Gastrocnemius medialis (tissue), 4 donors: ENCODE data around the gene UMAD1. TPM values are rescaled to one million over a fixed set of nuclear protein-coding genes. Genes with fewer than 3 reads are reported as not detected.

Experiments used
- ATAC-seq, 2 donors: fragments of 150-250 bp; one replicate each; pipeline ENCODE4 v1.9.1; 2016
- DNase-seq, 2 donors: peaks; one replicate each; pipeline ENCODE4 v3.0.0-alpha.2; 2019
- H3K27ac ChIP-seq, 4 donors: fragments of 200-600 bp; sonication (generic); 1 replicate in 1 of 4; 2 replicates in 3 of 4; pipeline ENCODE4 v1.5.1; 2016 to 2018; ENCODE audit warnings: mild to moderate bottlenecking in 2 of 4, moderate library complexity in 1 of 4
- H3K27me3 ChIP-seq, 3 donors: fragments of 200-600 bp; sonication (generic) in 2 of 3; 1 replicate in 1 of 3; 2 replicates in 2 of 3; pipeline versions ENCODE4 v1.5.1 to v1.6.0; 2016 to 2019; ENCODE audit warnings: mild to moderate bottlenecking in 1 of 3, moderate library complexity in 1 of 3
- H3K36me3 ChIP-seq, 2 donors: fragments of 200-600 bp; sonication (generic) in 1 of 2; one replicate each; pipeline ENCODE4 v1.5.1; 2017 to 2018
- H3K4me1 ChIP-seq, 2 donors: fragments of 200-600 bp; sonication (generic) in 1 of 2; one replicate each; pipeline ENCODE4 v1.5.1; 2016 to 2017; ENCODE audit warnings: mild to moderate bottlenecking in 2 of 2
- H3K4me3 ChIP-seq, 4 donors: fragments of 200-600 bp; sonication (generic) in 3 of 4; 1 replicate in 1 of 4; 2 replicates in 3 of 4; pipeline ENCODE4 v1.5.1; 2016 to 2019; ENCODE audit warnings: mild to moderate bottlenecking in 2 of 4
- H3K9me3 ChIP-seq, 3 donors: fragments of 200-600 bp; sonication (generic) in 2 of 3; 1 replicate in 1 of 3; 2 replicates in 2 of 3; pipeline ENCODE4 v1.5.1; 2016 to 2019
- CTCF ChIP-seq, 5 experiments: fragments of 450-650 bp in 3 of 5; fragments of 200-600 bp in 2 of 5; sonication (generic) in 2 of 5; IDR thresholded peaks in 4 of 5; conservative IDR thresholded peaks in 1 of 5; 1 replicate in 4 of 5; 2 replicates in 1 of 5; pipeline ENCODE4 v1.5.1; 2016 to 2019; ENCODE audit warnings: antibody characterized with exemption in 5 of 5, mild to moderate bottlenecking in 3 of 5, moderate library complexity in 3 of 5
- POLR2A ChIP-seq, 2 donors: fragments of 450-650 bp; IDR thresholded peaks; one replicate each; pipeline ENCODE4 v1.6.1; 2017; ENCODE audit warnings: antibody characterized with exemption in 2 of 2, mild to moderate bottlenecking in 2 of 2, moderate library complexity in 2 of 2
- in situ Hi-C, 4 donors: fragments of 200-750 bp; cut with MboI; loops; one replicate each; pipeline versions ENCODE4 v1.15.0 to v1.8.0; 2017; ENCODE audit warnings: low sequenced_read_pairs in 4 of 4
- intact Hi-C: fragments of 100-400 bp; cut with DNase I; formaldehyde crosslinking; loops from one replicate; pipeline ENCODE4 v1.15.1; 2023; ENCODE audit warnings: low total_unique reads
- total RNA-seq, 4 donors: library from RNA; depleted of rRNA; stranded (reverse); fragments of >200 nt; gene quantifications; one replicate each; pipeline versions ENCODE4 v1.1.0 to v1.2.3, GENCODE V29; 2016

The UMAD1 gene
- total RNA-seq, 4 donors from 2014 or later = 10.2 to 16.0 (median 11.1) TPM

- intact Hi-C loops = loop anchor here (5.0 kb wide), 1 partner anchor 108 kb away; the partner anchor contains the start of gene GLCCI1
- H3K36me3 ChIP-seq = no peaks in the 10 kb centered on the region
- no peaks in the 10 kb centered on the region for H3K27me3 ChIP-seq
- ATAC-seq (no peak), DNase-seq (no peak)
- H3K4me1 ChIP-seq = peaks cover 48 to 57% of the 10 kb centered on the region in 2 donors
- no peak for TF ChIP-seq CTCF (IDR thresholded peaks at IDR 0.05 in 4 of 5, conservative IDR thresholded peaks at IDR 0.05 in 1 of 5)
- no peak for TF ChIP-seq POLR2A (IDR thresholded peaks at IDR 0.05)
- no peak overlapping the region for H3K4me3 ChIP-seq
- H3K9me3 ChIP-seq = peaks cover 0 to 6% (median 5%) of the 10 kb centered on the region in 3 donors
- in situ Hi-C loops = no loop called here
- H3K27ac ChIP-seq = peak overlapping the region in 2 of 4 donors; percentile 3 to 71
Measured at GRCh38 chr7:7859411-7859810, 218.9 kb downstream of the UMAD1 start.

GRCh38 chr7:7861211-7861633 lies 220.7 kb downstream of the UMAD1 start:
- Histone ChIP-seq H3K9me3 (no peaks in the 10 kb centered on the region), H3K27me3 (no peaks in the 10 kb centered on the region), H3K27ac (peak overlapping the region in 2 of 4 donors; percentile 35 to 78), H3K4me3 (no peak overlapping the region), H3K36me3 (no peaks in the 10 kb centered on the region), H3K4me1 (peaks cover 48 to 57% of the 10 kb centered on the region in 2 donors)
- DNase-seq (peak in 1 of 2 donors; percentile 37), ATAC-seq (peak; percentile 83)
- in situ Hi-C loops (no loop called here), intact Hi-C loops (loop anchor here (5.0 kb wide), 1 partner anchor 51 kb away; no protein-coding TSS in a partner anchor)
- TF ChIP-seq POLR2A (IDR thresholded peaks at IDR 0.05) (no peak), CTCF (IDR thresholded peaks at IDR 0.05 in 4 of 5, conservative IDR thresholded peaks at IDR 0.05 in 1 of 5) (no peak)

GRCh38 chr7:7862393-7862792 lies 221.8 kb downstream of the UMAD1 start:
- intact Hi-C loops (loop anchor here (5.0 kb wide), 1 partner anchor 50 kb away; no protein-coding TSS in a partner anchor), in situ Hi-C loops (no loop called here)
- Histone ChIP-seq H3K4me3 (no peak overlapping the region), H3K27ac (peak overlapping the region in 2 of 4 donors; percentile 35 to 78), H3K9me3 (no peaks in the 10 kb centered on the region), H3K27me3 (no peaks in the 10 kb centered on the region), H3K36me3 (no peaks in the 10 kb centered on the region), H3K4me1 (peaks cover 42 to 49% of the 10 kb centered on the region in 2 donors)
- peak in 1 of 2 donors; percentile 58 for ATAC-seq
- no peak for DNase-seq
- TF ChIP-seq CTCF (IDR thresholded peaks at IDR 0.05 in 4 of 5, conservative IDR thresholded peaks at IDR 0.05 in 1 of 5) = no peak
- TF ChIP-seq POLR2A (IDR thresholded peaks at IDR 0.05) = no peak

- H3K27ac ChIP-seq = peak overlapping the region in 1 of 4 donors; percentile 53
- in situ Hi-C loops (no loop called here), intact Hi-C loops (no loop called here)
- H3K4me1 ChIP-seq = peaks cover 18 to 33% of the 10 kb centered on the region in 2 donors
- H3K36me3 ChIP-seq = no peaks in the 10 kb centered on the region
- H3K4me3 ChIP-seq = no peak overlapping the region
- ATAC-seq (no peak), DNase-seq (no peak)
- TF ChIP-seq CTCF (IDR thresholded peaks at IDR 0.05 in 4 of 5, conservative IDR thresholded peaks at IDR 0.05 in 1 of 5) (no peak), POLR2A (IDR thresholded peaks at IDR 0.05) (no peak)
- H3K27me3 ChIP-seq = no peaks in the 10 kb centered on the region
- H3K9me3 ChIP-seq = no peaks in the 10 kb centered on the region
Measured at GRCh38 chr7:7867846-7868571, 227.5 kb downstream of the UMAD1 start.
